Lung microvascular endothelial cell (primary cell): ENCODE results near the gene STK26. TPM values are rescaled to one million over a fixed set of nuclear protein-coding genes. Genes with fewer than 3 reads are reported as not detected.
"Not testable (repeated sequence)": the region's sequence is repeated elsewhere in the genome, so short reads cannot be mapped to it uniquely, and the experiment has no call there.

Source experiments
- DNase-seq, 2 donors: peaks; one replicate each; pipeline versions ENCODE4 v3.0.0 to v3.0.0-alpha.2; 2010; ENCODE audit warnings: low read depth in 2 of 2
- total RNA-seq: library from RNA; depleted of rRNA; stranded (reverse); fragments of >200 nt; gene quantifications from 2 replicates; pipeline ENCODE4 v1.2.1, GENCODE V29; 2014

STK26 gene
- under 0.01 and 0.22 TPM in 2 replicates for total RNA-seq

- DNase-seq: peak in 1 of 2 donors; percentile 20
Measured at GRCh38 chrX:132022967-132023895, at the start of gene STK26. Gene STK26 (plus strand): TSS chrX:132023302. CDS start chrX:132023618, 316 bp downstream.

GRCh38 chrX:131975851-131976250 lies 47.3 kb upstream of the STK26 start:
- DNase-seq: no peak

GRCh38 chrX:131977619-131978018 lies 45.5 kb upstream of the STK26 start:
- DNase-seq: peak in 1 of 2 donors; percentile 29

GRCh38 chrX:131979116-131979515 lies 44.0 kb upstream of the STK26 start:
- DNase-seq: no peak

GRCh38 chrX:131985526-131986049 lies 37.5 kb upstream of the STK26 start:
- no peak for DNase-seq

GRCh38 chrX:131987252-131987651 lies 35.9 kb upstream of the STK26 start:
- peak in 1 of 2 donors; percentile 40 for DNase-seq

- no peak for DNase-seq
Measured at GRCh38 chrX:131988236-131988635, 34.9 kb upstream of the STK26 start.

- DNase-seq: no peak
Measured at GRCh38 chrX:132001127-132001526, 22.0 kb upstream of the STK26 start.

GRCh38 chrX:132004728-132005127 lies 18.4 kb upstream of the STK26 start:
- no peak for DNase-seq

GRCh38 chrX:132009350-132009749 lies 13.8 kb upstream of the STK26 start:
- no peak for DNase-seq

GRCh38 chrX:132010213-132010612 lies 12.9 kb upstream of the STK26 start:
- not testable (repeated sequence) for DNase-seq

- DNase-seq: no peak
Measured at GRCh38 chrX:132015875-132016274, 7.2 kb upstream of the STK26 start.

GRCh38 chrX:132016628-132017430 lies 6.3 kb upstream of the STK26 start:
- DNase-seq: no peak

GRCh38 chrX:132017431-132018185 lies 5.5 kb upstream of the STK26 start:
- no peak for DNase-seq

GRCh38 chrX:132022198-132022966 lies 720 bp upstream of the STK26 start:
- DNase-seq: no peak

- DNase-seq: no peak
Measured at GRCh38 chrX:132023896-132024386, 839 bp downstream of the STK26 start.

- no peak for DNase-seq
Measured at GRCh38 chrX:132025041-132025440, 1.9 kb downstream of the STK26 start.

GRCh38 chrX:132030264-132030663 lies 7.2 kb downstream of the STK26 start:
- DNase-seq: no peak

- DNase-seq: no peak
Measured at GRCh38 chrX:132031867-132032266, 8.8 kb downstream of the STK26 start.

- no peak for DNase-seq
Measured at GRCh38 chrX:132033166-132033565, 10.1 kb downstream of the STK26 start.
